K562 (cell line): Measurements from ENCODE around the gene SPAM1. TPM values are rescaled to one million over a fixed set of nuclear protein-coding genes. Genes with fewer than 3 reads are reported as not detected.

Experiments used
- ZNF699 ChIP-seq: fragments of 250-450 bp; sonication (Bioruptor Pico); IDR thresholded peaks from 2 replicates; pipeline ENCODE4 v1.8.0; 2021; ENCODE audit warnings: mild to moderate bottlenecking, moderate library complexity; ENCODE audit not compliant: insufficient replicate concordance
- polyA plus RNA-seq, 8 experiments: library from polyadenylated mRNA; depleted of rRNA in 4 of 8; stranded (reverse) in 5 of 8; unstranded in 3 of 8; fragments of >200 nt; fragmentation: Nextera tagmentation in 2 of 8; fragmentation: Illumina TruSeq in 1 of 8; extraction: Ambion mirVana in 2 of 8; extraction: Trizol in 1 of 8; gene quantifications; 2 replicates each; pipeline versions ENCODE4 v1.2.1 to v1.2.3, GENCODE V29; 2011 to 2014; ENCODE audit warnings: inconsistent platforms in 1 of 8, missing spikeins in 1 of 8
- total RNA-seq, 7 experiments: library from RNA; depleted of rRNA in 6 of 7; stranded (reverse); fragments of >200 nt in 6 of 7; fragmentation: Illumina TruSeq in 2 of 7; extraction: Trizol in 2 of 7; gene quantifications; 2 replicates each; pipeline versions ENCODE4 v1.2.1 to v1.2.3, GENCODE V29; 2011 to 2021; ENCODE audit warnings: low replicate concordance in 1 of 7
- TF ChIP-seq, protein P1 (sequence below): fragments of 450-650 bp; IDR thresholded peaks from 2 replicates; pipeline ENCODE4 v1.6.1; 2016; ENCODE audit warnings: low read depth
- TF ChIP-seq, protein P2 (sequence below): fragments of 450-650 bp; IDR thresholded peaks from 2 replicates; pipeline ENCODE4 v1.7.0; 2016; ENCODE audit warnings: borderline replicate concordance

SPAM1 gene
- total and polyA plus RNA-seq, 9 of the 15 experiments (the other 6 are each of a cell fraction or from before 2014, with no cell fraction given), result not detected

DNA sequence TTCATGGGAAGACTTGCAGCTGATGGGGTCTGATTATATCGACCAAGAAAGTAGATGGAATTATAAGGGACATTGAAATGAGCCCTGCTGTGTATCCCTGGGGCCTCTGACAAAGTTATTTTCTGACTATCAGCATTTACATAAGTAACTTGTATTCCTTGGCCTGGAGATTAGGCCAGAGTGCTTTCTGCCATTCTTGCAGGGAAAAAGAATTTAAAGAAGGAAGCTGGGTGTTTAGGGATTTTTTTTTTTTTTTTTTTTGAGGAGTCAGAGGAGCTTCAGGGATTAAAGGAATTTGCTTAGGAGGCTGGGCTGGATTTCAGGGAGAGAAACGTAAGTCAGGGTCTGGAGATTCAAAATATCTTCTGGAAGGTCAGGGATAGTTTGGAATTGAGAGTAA lies 4.6 kb downstream of the SPAM1 start (continued):
- TF ChIP-seq, protein P1, sequence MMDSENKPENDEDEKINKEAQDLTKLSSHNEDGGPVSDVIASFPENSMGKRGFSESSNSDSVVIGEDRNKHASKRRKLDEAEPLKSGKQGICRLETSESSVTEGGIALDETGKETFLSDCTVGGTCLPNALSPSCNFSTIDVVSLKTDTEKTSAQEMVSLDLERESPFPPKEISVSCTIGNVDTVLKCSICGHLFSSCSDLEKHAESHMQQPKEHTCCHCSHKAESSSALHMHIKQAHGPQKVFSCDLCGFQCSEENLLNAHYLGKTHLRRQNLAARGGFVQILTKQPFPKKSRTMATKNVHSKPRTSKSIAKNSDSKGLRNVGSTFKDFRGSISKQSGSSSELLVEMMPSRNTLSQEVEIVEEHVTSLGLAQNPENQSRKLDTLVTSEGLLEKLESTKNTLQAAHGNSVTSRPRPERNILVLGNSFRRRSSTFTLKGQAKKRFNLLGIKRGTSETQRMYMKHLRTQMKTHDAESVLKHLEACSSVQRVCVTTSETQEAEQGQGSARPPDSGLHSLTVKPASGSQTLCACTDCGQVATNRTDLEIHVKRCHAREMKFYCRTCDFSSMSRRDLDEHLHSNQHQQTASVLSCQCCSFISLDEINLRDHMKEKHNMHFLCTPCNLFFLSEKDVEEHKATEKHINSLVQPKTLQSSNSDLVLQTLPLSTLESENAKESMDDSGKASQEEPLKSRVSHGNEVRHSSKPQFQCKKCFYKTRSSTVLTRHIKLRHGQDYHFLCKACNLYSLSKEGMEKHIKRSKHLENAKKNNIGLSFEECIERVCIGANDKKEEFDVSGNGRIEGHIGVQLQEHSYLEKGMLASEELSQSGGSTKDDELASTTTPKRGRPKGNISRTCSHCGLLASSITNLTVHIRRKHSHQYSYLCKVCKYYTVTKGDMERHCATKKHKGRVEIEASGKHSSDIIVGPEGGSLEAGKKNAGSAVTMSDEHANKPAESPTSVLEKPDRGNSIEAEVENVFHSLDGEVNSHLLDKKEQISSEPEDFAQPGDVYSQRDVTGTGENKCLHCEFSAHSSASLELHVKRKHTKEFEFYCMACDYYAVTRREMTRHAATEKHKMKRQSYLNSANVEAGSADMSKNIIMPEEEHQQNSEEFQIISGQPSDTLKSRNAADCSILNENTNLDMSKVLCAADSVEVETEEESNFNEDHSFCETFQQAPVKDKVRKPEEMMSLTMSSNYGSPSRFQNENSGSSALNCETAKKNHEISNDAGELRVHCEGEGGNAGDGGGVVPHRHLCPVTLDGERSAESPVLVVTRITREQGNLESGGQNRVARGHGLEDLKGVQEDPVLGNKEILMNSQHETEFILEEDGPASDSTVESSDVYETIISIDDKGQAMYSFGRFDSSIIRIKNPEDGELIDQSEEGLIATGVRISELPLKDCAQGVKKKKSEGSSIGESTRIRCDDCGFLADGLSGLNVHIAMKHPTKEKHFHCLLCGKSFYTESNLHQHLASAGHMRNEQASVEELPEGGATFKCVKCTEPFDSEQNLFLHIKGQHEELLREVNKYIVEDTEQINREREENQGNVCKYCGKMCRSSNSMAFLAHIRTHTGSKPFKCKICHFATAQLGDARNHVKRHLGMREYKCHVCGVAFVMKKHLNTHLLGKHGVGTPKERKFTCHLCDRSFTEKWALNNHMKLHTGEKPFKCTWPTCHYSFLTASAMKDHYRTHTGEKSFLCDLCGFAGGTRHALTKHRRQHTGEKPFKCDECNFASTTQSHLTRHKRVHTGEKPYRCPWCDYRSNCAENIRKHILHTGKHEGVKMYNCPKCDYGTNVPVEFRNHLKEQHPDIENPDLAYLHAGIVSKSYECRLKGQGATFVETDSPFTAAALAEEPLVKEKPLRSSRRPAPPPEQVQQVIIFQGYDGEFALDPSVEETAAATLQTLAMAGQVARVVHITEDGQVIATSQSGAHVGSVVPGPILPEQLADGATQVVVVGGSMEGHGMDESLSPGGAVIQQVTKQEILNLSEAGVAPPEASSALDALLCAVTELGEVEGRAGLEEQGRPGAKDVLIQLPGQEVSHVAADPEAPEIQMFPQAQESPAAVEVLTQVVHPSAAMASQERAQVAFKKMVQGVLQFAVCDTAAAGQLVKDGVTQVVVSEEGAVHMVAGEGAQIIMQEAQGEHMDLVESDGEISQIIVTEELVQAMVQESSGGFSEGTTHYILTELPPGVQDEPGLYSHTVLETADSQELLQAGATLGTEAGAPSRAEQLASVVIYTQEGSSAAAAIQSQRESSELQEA, result no peak
- TF ChIP-seq, protein P2, sequence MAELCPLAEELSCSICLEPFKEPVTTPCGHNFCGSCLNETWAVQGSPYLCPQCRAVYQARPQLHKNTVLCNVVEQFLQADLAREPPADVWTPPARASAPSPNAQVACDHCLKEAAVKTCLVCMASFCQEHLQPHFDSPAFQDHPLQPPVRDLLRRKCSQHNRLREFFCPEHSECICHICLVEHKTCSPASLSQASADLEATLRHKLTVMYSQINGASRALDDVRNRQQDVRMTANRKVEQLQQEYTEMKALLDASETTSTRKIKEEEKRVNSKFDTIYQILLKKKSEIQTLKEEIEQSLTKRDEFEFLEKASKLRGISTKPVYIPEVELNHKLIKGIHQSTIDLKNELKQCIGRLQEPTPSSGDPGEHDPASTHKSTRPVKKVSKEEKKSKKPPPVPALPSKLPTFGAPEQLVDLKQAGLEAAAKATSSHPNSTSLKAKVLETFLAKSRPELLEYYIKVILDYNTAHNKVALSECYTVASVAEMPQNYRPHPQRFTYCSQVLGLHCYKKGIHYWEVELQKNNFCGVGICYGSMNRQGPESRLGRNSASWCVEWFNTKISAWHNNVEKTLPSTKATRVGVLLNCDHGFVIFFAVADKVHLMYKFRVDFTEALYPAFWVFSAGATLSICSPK, result no peak
- no peak for TF ChIP-seq ZNF699 (CRISPR knock-in tag)
